Panc1 (cell line): Measurements from ENCODE around the gene RNF19B. TPM values are rescaled to one million over a fixed set of nuclear protein-coding genes. Genes with fewer than 3 reads are reported as not detected.

Experiments used
- ATAC-seq: fragments of 200-7000 bp; cut with Tn5 transposase; 2 replicates; pipeline ENCODE4 v1.9.1; 2020; ENCODE audit warnings: mild to moderate bottlenecking, moderate library complexity
- BruUV-seq: library from RNA; stranded (reverse); fragments of 400-500 nt; replicated peaks from 2 replicates; lab custom pipeline; 2021; lab: Mats Ljungman, UMichigan
- CTCF ChIA-PET: fragments of 300-600 bp; sonication (Branson Sonifier 250); formaldehyde crosslinking; loops from one replicate; lab custom pipeline; 2022; ENCODE audit warnings: antibody characterized with exemption; lab: Charles Lee
- POLR2A ChIA-PET: fragments of 300-600 bp; sonication (Branson Sonifier 250); formaldehyde crosslinking; loops from one replicate; lab custom pipeline; 2022; ENCODE audit warnings: antibody characterized with exemption; lab: Charles Lee
- DNase-seq: peaks from one replicate; pipeline ENCODE4 v3.0.0-alpha.2; 2010; ENCODE audit warnings: low read depth, low spot score
- H3K27ac ChIP-seq: 2 replicates; pipeline ENCODE4 v1.5.1; 2011; ENCODE audit warnings: mild to moderate bottlenecking, low read length, inconsistent platforms
- H3K27me3 ChIP-seq: fragments of 200-500 bp; sonication (Bioruptor generic); 2 replicates; pipeline ENCODE4 v1.6.0; 2014; ENCODE audit warnings: low read length, inconsistent platforms; ENCODE audit not compliant: control insufficient read depth, insufficient read depth
- H3K36me3 ChIP-seq: fragments of 200-500 bp; sonication (Bioruptor generic); 2 replicates; pipeline ENCODE4 v1.5.1; 2014; ENCODE audit warnings: inconsistent platforms, mild to moderate bottlenecking, low read length, moderate library complexity; ENCODE audit not compliant: control insufficient read depth, insufficient read depth
- H3K4me1 ChIP-seq: 2 replicates; pipeline ENCODE4 v1.5.1; 2011; ENCODE audit warnings: inconsistent platforms, mild to moderate bottlenecking, low read length, moderate library complexity; ENCODE audit not compliant: control insufficient read depth, insufficient read depth
- H3K4me3 ChIP-seq, 2 experiments: 2 replicates each; pipeline ENCODE4 v1.5.1; 2011 to 2012; ENCODE audit warnings: low read depth in 2 of 2, low read length in 2 of 2, mild to moderate bottlenecking in 2 of 2, inconsistent platforms in 1 of 2, moderate library complexity in 1 of 2
- H3K9me3 ChIP-seq: fragments of 200-500 bp; sonication (Bioruptor generic); 2 replicates; pipeline ENCODE4 v1.5.1; 2014; ENCODE audit warnings: low read depth, mild to moderate bottlenecking, inconsistent platforms, low read length, moderate library complexity; ENCODE audit not compliant: control insufficient read depth, insufficient read depth
- CTCF ChIP-seq: fragments of 450-650 bp; IDR thresholded peaks from 2 replicates; pipeline ENCODE4 v1.5.1; 2017; ENCODE audit warnings: mild to moderate bottlenecking
- POLR2AphosphoS5 ChIP-seq: IDR thresholded peaks from 2 replicates; pipeline ENCODE4 v1.6.1; 2012; ENCODE audit warnings: mild to moderate bottlenecking, low read depth, low read length, moderate library complexity
- REST ChIP-seq, 2 experiments: IDR thresholded peaks; 2 replicates each; pipeline ENCODE4 v1.6.1; 2011 to 2012; ENCODE audit warnings: low read depth in 2 of 2, control low read depth in 1 of 2, low read length in 1 of 2, mild to moderate bottlenecking in 1 of 2, moderate library complexity in 1 of 2; ENCODE audit not compliant: insufficient read depth in 1 of 2
- SIN3A ChIP-seq: IDR thresholded peaks from 2 replicates; pipeline ENCODE4 v1.6.1; 2012; ENCODE audit warnings: low read depth, mild to moderate bottlenecking, low read length, moderate library complexity, borderline replicate concordance; ENCODE audit not compliant: insufficient read depth
- TCF7L2 ChIP-seq: IDR thresholded peaks from 2 replicates; pipeline ENCODE4 v1.6.1; 2011; ENCODE audit warnings: mild to moderate bottlenecking, low read depth, low read length, inconsistent platforms
- in situ Hi-C: cut with HindIII; loops from 2 replicates; pipeline ENCODE4 v1.10.0; 2016; ENCODE audit warnings: low sequenced_read_pairs, low pct_unique_long_range_greater_than_20kb
- intact Hi-C: fragments of 100-400 bp; cut with micrococcal nuclease; formaldehyde crosslinking; loops from one replicate; pipeline ENCODE4 v1.10.0; 2022; ENCODE audit not compliant: unreplicated experiment
- total RNA-seq: library from RNA; stranded (reverse); gene quantifications from one replicate; pipeline ENCODE4 v1.2.1, GENCODE V29; 2021; ENCODE audit not compliant: unreplicated experiment

The RNF19B gene
- total RNA-seq, 1 experiment from 2014 or later, result 29.1 TPM

- H3K36me3 ChIP-seq, result no peaks in the 10 kb centered on the region
- 0 out of 2 replicates have a peak overlapping the region, but pooled peaks have one; percentile 0 for H3K27ac ChIP-seq
- intact Hi-C loops, result no loop called here
- in situ Hi-C loops, result no loop called here
- no peaks in the 10 kb centered on the region for H3K9me3 ChIP-seq
- no peak for DNase-seq
- BruUV-seq, result no TSS peak
- POLR2A ChIA-PET, result interaction anchor here (0.5 to 0.7 kb wide), 2 partner anchors 27 to 114 kb away, joined by 6 to 8 read pairs; no protein-coding TSS in a partner anchor
- H3K4me1 ChIP-seq, result peaks cover 19% of the 10 kb centered on the region; the same call in 1 of the 2 replicates
- no peaks in the 10 kb centered on the region for H3K27me3 ChIP-seq
- H3K4me3 ChIP-seq, result no peak overlapping the region
- ATAC-seq, result no peak
- TF ChIP-seq REST (IDR thresholded peaks at IDR 0.05; ENCODE audit: insufficient read depth in 1 of 2, low read depth in 2 of 2, low read length in 1 of 2), result no peak
- CTCF ChIA-PET, result no interaction called here
Observed at GRCh38 chr1:32960819-32961355, 3.7 kb downstream of the RNF19B start.

GRCh38 chr1:32960342-32960741, 4.3 kb downstream of the RNF19B start:
- DNase-seq, result no peak
- intact Hi-C loops (no loop called here), in situ Hi-C loops (no loop called here)
- H3K4me1 ChIP-seq, result peaks cover 19% of the 10 kb centered on the region; the same call in 1 of the 2 replicates
- no peaks in the 10 kb centered on the region for H3K9me3 ChIP-seq
- no peaks in the 10 kb centered on the region for H3K36me3 ChIP-seq
- no TSS peak for BruUV-seq
- no peak for ATAC-seq
- ChIA-PET CTCF (no interaction called here), POLR2A (interaction anchor here (0.7 kb wide), 2 partner anchors 14 to 27 kb away, joined by 3 to 8 read pairs; no protein-coding TSS in a partner anchor)
- H3K27me3 ChIP-seq, result no peaks in the 10 kb centered on the region
- TF ChIP-seq TCF7L2 (no peak), REST (IDR thresholded peaks at IDR 0.05; ENCODE audit: insufficient read depth in 1 of 2, low read depth in 2 of 2, low read length in 1 of 2) (no peak), SIN3A (no peak), POLR2AphosphoS5 (no peak), CTCF (no peak)
- no peak overlapping the region for H3K27ac ChIP-seq
- H3K4me3 ChIP-seq, result no peak overlapping the region
